ENCODE measurements around the gene BAG5.

- no peak for TF ChIP-seq CTCF (IDR thresholded peaks at IDR 0.05)
- TF ChIP-seq POLR2A (IDR thresholded peaks at IDR 0.05) = no peak
- TF ChIP-seq POLR2AphosphoS5 (IDR thresholded peaks at IDR 0.05) = no peak
- TF ChIP-seq EP300 (IDR thresholded peaks at IDR 0.05) = no peak
Measured at GRCh38 chr14:103540821-103541708, 21.4 kb downstream of the BAG5 start.

All from stomach (tissue), 4 donors.